ENCODE measurements around the gene PAK5.

DNA sequence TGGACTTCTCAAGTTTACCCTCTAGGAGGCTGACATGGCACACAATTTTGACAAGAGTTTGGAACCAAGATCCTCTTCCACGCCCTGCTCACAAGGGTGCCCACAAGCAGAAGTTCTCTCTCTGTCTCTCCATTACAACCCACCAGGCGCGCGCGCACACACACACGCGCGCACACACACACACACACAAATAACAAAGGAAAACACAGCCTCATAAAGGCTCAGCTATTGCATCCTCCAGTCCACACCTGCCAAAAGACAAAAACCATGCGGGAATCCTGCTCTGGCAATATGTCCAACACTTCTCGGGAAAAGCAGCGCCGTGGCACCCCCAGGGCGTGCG lies 870 bp downstream of the PAK5 start:
- TF ChIP-seq POLR2AphosphoS5 (IDR thresholded peaks at IDR 0.05; ENCODE audit: insufficient read depth in 1 of 2, low read depth in 1 of 2) (no peak), POLR2A (IDR thresholded peaks at IDR 0.05) (no peak), CTCF (IDR thresholded peaks at IDR 0.05) (no peak)
